ENCODE measurements around the gene TOMM70.

Gene TOMM70

GRCh38 chr3:100407977-100408532 is 7.2 kb upstream of the TOMM70 start:
- Histone ChIP-seq H3K36me3 (ENCODE audit: control insufficient read depth, insufficient read depth, low read length, severe bottlenecking) (no peaks in the 10 kb centered on the region), H3K27me3 (replicated peaks; ENCODE audit: control insufficient read depth, insufficient read depth, low read length) (no peaks in the 10 kb centered on the region), H3K9me3 (ENCODE audit: control insufficient read depth, low read length) (peaks cover 6% of the 10 kb centered on the region), H3K4me3 (ENCODE audit: low read length) (no peak overlapping the region), H3K9ac (ENCODE audit: low read length) (no peak overlapping the region), H3K4me1 (ENCODE audit: control insufficient read depth, insufficient read depth, low read length) (peaks cover 13% of the 10 kb centered on the region)
- DNase-seq (ENCODE audit: low read depth): no peak

GRCh38 chr3:100407164-100407563 is 6.3 kb upstream of the TOMM70 start:
- H3K27me3 ChIP-seq (replicated peaks; ENCODE audit: control insufficient read depth, insufficient read depth, low read length): no peaks in the 10 kb centered on the region
- H3K36me3 ChIP-seq (ENCODE audit: control insufficient read depth, insufficient read depth, low read length, severe bottlenecking): no peaks in the 10 kb centered on the region
- DNase-seq (ENCODE audit: low read depth): no peak
- H3K9ac ChIP-seq (ENCODE audit: low read length): no peak overlapping the region
- no peak overlapping the region for H3K4me3 ChIP-seq (ENCODE audit: low read length)
- peaks cover 6% of the 10 kb centered on the region for H3K9me3 ChIP-seq (ENCODE audit: control insufficient read depth, low read length)
- peaks cover 22% of the 10 kb centered on the region for H3K4me1 ChIP-seq (ENCODE audit: control insufficient read depth, insufficient read depth, low read length)

GRCh38 chr3:100404250-100404548 is 3.3 kb upstream of the TOMM70 start:
- peaks cover 25% of the 10 kb centered on the region for H3K4me1 ChIP-seq (ENCODE audit: control insufficient read depth, insufficient read depth, low read length)
- no peaks in the 10 kb centered on the region for H3K27me3 ChIP-seq (replicated peaks; ENCODE audit: control insufficient read depth, insufficient read depth, low read length)
- H3K9me3 ChIP-seq (ENCODE audit: control insufficient read depth, low read length): peaks cover 6% of the 10 kb centered on the region
- no peak overlapping the region for H3K9ac ChIP-seq (ENCODE audit: low read length)
- H3K4me3 ChIP-seq (ENCODE audit: low read length): peak overlapping the region; percentile 94
- no peak for DNase-seq (ENCODE audit: low read depth)
- no peaks in the 10 kb centered on the region for H3K36me3 ChIP-seq (ENCODE audit: control insufficient read depth, insufficient read depth, low read length, severe bottlenecking)

GRCh38 chr3:100403362-100404249 is 2.7 kb upstream of the TOMM70 start:
- Histone ChIP-seq H3K9ac (ENCODE audit: low read length) (peak overlapping the region; percentile 97), H3K9me3 (ENCODE audit: control insufficient read depth, low read length) (peaks cover 6% of the 10 kb centered on the region), H3K4me1 (ENCODE audit: control insufficient read depth, insufficient read depth, low read length) (peaks cover 30% of the 10 kb centered on the region), H3K36me3 (ENCODE audit: control insufficient read depth, insufficient read depth, low read length, severe bottlenecking) (no peaks in the 10 kb centered on the region), H3K4me3 (ENCODE audit: low read length) (peak overlapping the region; percentile 94), H3K27me3 (replicated peaks; ENCODE audit: control insufficient read depth, insufficient read depth, low read length) (no peaks in the 10 kb centered on the region)
- DNase-seq (ENCODE audit: low read depth): peak; percentile 21

GRCh38 chr3:100402891-100403290 is 2.0 kb upstream of the TOMM70 start:
- H3K36me3 ChIP-seq (ENCODE audit: control insufficient read depth, insufficient read depth, low read length, severe bottlenecking): no peaks in the 10 kb centered on the region
- H3K9me3 ChIP-seq (ENCODE audit: control insufficient read depth, low read length): peaks cover 6% of the 10 kb centered on the region
- peak overlapping the region; percentile 94 for H3K4me3 ChIP-seq (ENCODE audit: low read length)
- H3K9ac ChIP-seq (ENCODE audit: low read length): peak overlapping the region; percentile 97
- H3K27me3 ChIP-seq (replicated peaks; ENCODE audit: control insufficient read depth, insufficient read depth, low read length): no peaks in the 10 kb centered on the region
- no peak for DNase-seq (ENCODE audit: low read depth)
- peaks cover 33% of the 10 kb centered on the region for H3K4me1 ChIP-seq (ENCODE audit: control insufficient read depth, insufficient read depth, low read length)

GRCh38 chr3:100402256-100402655 is 1.4 kb upstream of the TOMM70 start:
- Histone ChIP-seq H3K27me3 (replicated peaks; ENCODE audit: control insufficient read depth, insufficient read depth, low read length) (no peaks in the 10 kb centered on the region), H3K9ac (ENCODE audit: low read length) (peak overlapping the region; percentile 97), H3K4me3 (ENCODE audit: low read length) (peak overlapping the region; percentile 94), H3K36me3 (ENCODE audit: control insufficient read depth, insufficient read depth, low read length, severe bottlenecking) (no peaks in the 10 kb centered on the region), H3K9me3 (ENCODE audit: control insufficient read depth, low read length) (peaks cover 1% of the 10 kb centered on the region), H3K4me1 (ENCODE audit: control insufficient read depth, insufficient read depth, low read length) (peaks cover 33% of the 10 kb centered on the region)
- DNase-seq (ENCODE audit: low read depth): peak; percentile 86

GRCh38 chr3:100401674-100402041 is 769 bp upstream of the TOMM70 start:
- peaks cover 33% of the 10 kb centered on the region for H3K4me1 ChIP-seq (ENCODE audit: control insufficient read depth, insufficient read depth, low read length)
- no peaks in the 10 kb centered on the region for H3K9me3 ChIP-seq (ENCODE audit: control insufficient read depth, low read length)
- no peaks in the 10 kb centered on the region for H3K36me3 ChIP-seq (ENCODE audit: control insufficient read depth, insufficient read depth, low read length, severe bottlenecking)
- no peaks in the 10 kb centered on the region for H3K27me3 ChIP-seq (replicated peaks; ENCODE audit: control insufficient read depth, insufficient read depth, low read length)
- peak overlapping the region; percentile 97 for H3K9ac ChIP-seq (ENCODE audit: low read length)
- H3K4me3 ChIP-seq (ENCODE audit: low read length): peak overlapping the region; percentile 94
- DNase-seq (ENCODE audit: low read depth): peak; percentile 68

- Histone ChIP-seq H3K4me3 (ENCODE audit: low read length) (peak overlapping the region; percentile 94), H3K9ac (ENCODE audit: low read length) (peak overlapping the region; percentile 97), H3K27me3 (replicated peaks; ENCODE audit: control insufficient read depth, insufficient read depth, low read length) (no peaks in the 10 kb centered on the region), H3K9me3 (ENCODE audit: control insufficient read depth, low read length) (no peaks in the 10 kb centered on the region), H3K36me3 (ENCODE audit: control insufficient read depth, insufficient read depth, low read length, severe bottlenecking) (no peaks in the 10 kb centered on the region), H3K4me1 (ENCODE audit: control insufficient read depth, insufficient read depth, low read length) (peaks cover 33% of the 10 kb centered on the region)
- DNase-seq (ENCODE audit: low read depth): peak; percentile 53
Measured at GRCh38 chr3:100400419-100400779, 490 bp downstream of the TOMM70 start.

GRCh38 chr3:100399341-100400071 is 1.4 kb downstream of the TOMM70 start:
- DNase-seq (ENCODE audit: low read depth): no peak

GRCh38 chr3:100396967-100397366 is 3.9 kb downstream of the TOMM70 start:
- DNase-seq (ENCODE audit: low read depth): peak; percentile 42
- Histone ChIP-seq H3K9me3 (ENCODE audit: control insufficient read depth, low read length) (no peaks in the 10 kb centered on the region), H3K4me1 (ENCODE audit: control insufficient read depth, insufficient read depth, low read length) (peaks cover 10% of the 10 kb centered on the region), H3K27me3 (replicated peaks; ENCODE audit: control insufficient read depth, insufficient read depth, low read length) (no peaks in the 10 kb centered on the region), H3K36me3 (ENCODE audit: control insufficient read depth, insufficient read depth, low read length, severe bottlenecking) (no peaks in the 10 kb centered on the region), H3K9ac (ENCODE audit: low read length) (no peak overlapping the region), H3K4me3 (ENCODE audit: low read length) (no peak overlapping the region)

More at GRCh38 chr3:100399341-100400071, 1.4 kb downstream of the TOMM70 start:
- no peaks in the 10 kb centered on the region for H3K9me3 ChIP-seq (ENCODE audit: control insufficient read depth, low read length)
- H3K27me3 ChIP-seq (replicated peaks; ENCODE audit: control insufficient read depth, insufficient read depth, low read length): no peaks in the 10 kb centered on the region
- H3K4me3 ChIP-seq (ENCODE audit: low read length): peak overlapping the region; percentile 94
- H3K9ac ChIP-seq (ENCODE audit: low read length): peak overlapping the region; percentile 97
- H3K4me1 ChIP-seq (ENCODE audit: control insufficient read depth, insufficient read depth, low read length): peaks cover 33% of the 10 kb centered on the region
- H3K36me3 ChIP-seq (ENCODE audit: control insufficient read depth, insufficient read depth, low read length, severe bottlenecking): no peaks in the 10 kb centered on the region

- Histone ChIP-seq H3K4me3 (ENCODE audit: low read length) (no peak overlapping the region), H3K4me1 (ENCODE audit: control insufficient read depth, insufficient read depth, low read length) (peaks cover 10% of the 10 kb centered on the region), H3K9me3 (ENCODE audit: control insufficient read depth, low read length) (no peaks in the 10 kb centered on the region), H3K9ac (ENCODE audit: low read length) (no peak overlapping the region), H3K27me3 (replicated peaks; ENCODE audit: control insufficient read depth, insufficient read depth, low read length) (no peaks in the 10 kb centered on the region), H3K36me3 (ENCODE audit: control insufficient read depth, insufficient read depth, low read length, severe bottlenecking) (no peaks in the 10 kb centered on the region)
- DNase-seq (ENCODE audit: low read depth): no peak
Measured at GRCh38 chr3:100395679-100396431, 5.0 kb downstream of the TOMM70 start.
